Astrocyte (in vitro differentiated cells and primary cell): Measurements from ENCODE around the gene CAPNS1. TPM values are rescaled to one million over a fixed set of nuclear protein-coding genes. Genes with fewer than 3 reads are reported as not detected.
A peak's percentile ranks its signal among the peaks of the same experiment; 100 is the strongest.

Source experiments
- DNase-seq: peaks from one replicate; pipeline ENCODE4 v3.0.0-alpha.2; 2010; ENCODE audit warnings: low read depth
- FAIRE-seq: peaks from 2 replicates; lab custom pipeline; 2011; peaks lifted over from hg19 to GRCh38; lab: Jason Lieb, UNC
- H2AFZ ChIP-seq: 2 replicates; pipeline ENCODE4 v1.6.0; 2012; ENCODE audit warnings: low read depth, low read length, inconsistent platforms
- H3K27ac ChIP-seq: 2 replicates; pipeline ENCODE4 v1.5.1; 2011; ENCODE audit warnings: low read depth, low read length, inconsistent platforms
- H3K27me3 ChIP-seq: 2 replicates; pipeline ENCODE4 v1.6.0; 2011; ENCODE audit warnings: low read length, inconsistent platforms; ENCODE audit not compliant: insufficient read depth
- H3K36me3 ChIP-seq: 2 replicates; pipeline ENCODE4 v1.5.1; 2011; ENCODE audit warnings: low read length, inconsistent platforms; ENCODE audit not compliant: insufficient read depth
- H3K4me1 ChIP-seq: 2 replicates; pipeline ENCODE4 v1.5.1; 2011; ENCODE audit warnings: low read length, inconsistent platforms; ENCODE audit not compliant: insufficient read depth
- H3K4me2 ChIP-seq: 2 replicates; pipeline ENCODE4 v1.6.0; 2012; ENCODE audit warnings: low read length, inconsistent platforms
- H3K4me3 ChIP-seq: 2 replicates; pipeline ENCODE4 v1.5.1; 2011; ENCODE audit warnings: low read depth, mild to moderate bottlenecking, low read length, inconsistent platforms; ENCODE audit not compliant: insufficient read depth
- H3K79me2 ChIP-seq: 2 replicates; pipeline ENCODE4 v1.6.0; 2012; ENCODE audit warnings: mild to moderate bottlenecking, low read length, inconsistent platforms; ENCODE audit not compliant: insufficient read depth
- H3K9ac ChIP-seq: 2 replicates; pipeline ENCODE4 v1.6.0; 2012; ENCODE audit warnings: mild to moderate bottlenecking, low read length, inconsistent platforms
- H3K9me3 ChIP-seq: 2 replicates; pipeline ENCODE4 v1.5.1; 2012; ENCODE audit warnings: low read depth, mild to moderate bottlenecking, low read length, inconsistent platforms; ENCODE audit not compliant: insufficient read depth
- H4K20me1 ChIP-seq: 2 replicates; pipeline ENCODE4 v1.6.0; 2012; ENCODE audit warnings: low read length, inconsistent platforms; ENCODE audit not compliant: insufficient read depth
- H3K27ac Mint-ChIP-seq: one replicate; pipeline ENCODE4 v1.8.0; 2021; ENCODE audit warnings: mild to moderate bottlenecking, mixed read lengths; ENCODE audit not compliant: unreplicated experiment
- H3K27me3 Mint-ChIP-seq: one replicate; pipeline ENCODE4 v1.8.0; 2021; ENCODE audit warnings: low read depth, mixed read lengths; ENCODE audit not compliant: unreplicated experiment
- H3K36me3 Mint-ChIP-seq: one replicate; pipeline ENCODE4 v1.8.0; 2021; ENCODE audit warnings: low read depth, mixed read lengths; ENCODE audit not compliant: unreplicated experiment
- H3K4me1 Mint-ChIP-seq: one replicate; pipeline ENCODE4 v1.8.0; 2021; ENCODE audit warnings: low read depth, mixed read lengths; ENCODE audit not compliant: unreplicated experiment
- H3K4me3 Mint-ChIP-seq: one replicate; pipeline ENCODE4 v1.8.0; 2021; ENCODE audit warnings: mild to moderate bottlenecking, moderate library complexity, mixed read lengths; ENCODE audit not compliant: unreplicated experiment
- H3K9me3 Mint-ChIP-seq: one replicate; pipeline ENCODE4 v1.8.0; 2021; ENCODE audit warnings: mild to moderate bottlenecking, mixed read lengths; ENCODE audit not compliant: unreplicated experiment
- CTCF ChIP-seq: IDR thresholded peaks from 2 replicates; pipeline ENCODE4 v1.5.1; 2011; ENCODE audit warnings: low read depth, mild to moderate bottlenecking, inconsistent platforms, low read length, moderate library complexity; ENCODE audit not compliant: insufficient read depth
- EZH2 ChIP-seq: IDR thresholded peaks from 2 replicates; pipeline ENCODE4 v1.6.1; 2012; ENCODE audit warnings: mild to moderate bottlenecking, low read length, inconsistent platforms; ENCODE audit not compliant: insufficient read depth
- total RNA-seq: library from RNA; stranded (reverse); gene quantifications from 2 replicates; pipeline ENCODE4 v1.2.1, GENCODE V29; 2021

The CAPNS1 gene
- total RNA-seq, 1 donor from 2014 or later = 665 TPM

GRCh38 chr19:36196249-36196648 is 56.4 kb downstream of the CAPNS1 start:
- Histone ChIP-seq H3K4me2 (no peak overlapping the region), H3K27me3 (no peaks in the 10 kb centered on the region), H3K4me1 (no peaks in the 10 kb centered on the region), H3K9ac (no peak overlapping the region), H3K4me3 (no peak overlapping the region), H3K36me3 (no peaks in the 10 kb centered on the region), H2AFZ (no peak overlapping the region), H3K27ac (no peak overlapping the region), H3K79me2 (no peaks in the 10 kb centered on the region), H4K20me1 (no peaks in the 10 kb centered on the region), H3K9me3 (no peaks in the 10 kb centered on the region)
- no peak overlapping the region for H3K27ac Mint-ChIP-seq
- H3K4me3 Mint-ChIP-seq = no peak overlapping the region
- H3K27me3 Mint-ChIP-seq = no peaks in the 10 kb centered on the region
- FAIRE-seq (no peak), DNase-seq (peak; percentile 16)
- peaks cover 2% of the 10 kb centered on the region for H3K9me3 Mint-ChIP-seq
- no peak for TF ChIP-seq EZH2
- no peak for TF ChIP-seq CTCF
- H3K4me1 Mint-ChIP-seq = no peaks in the 10 kb centered on the region
- peaks cover 28% of the 10 kb centered on the region for H3K36me3 Mint-ChIP-seq

GRCh38 chr19:36198119-36198518 is 58.3 kb downstream of the CAPNS1 start:
- H3K79me2 ChIP-seq = no peaks in the 10 kb centered on the region
- Mint-ChIP-seq H3K4me3 (no peak overlapping the region), H3K4me1 (no peaks in the 10 kb centered on the region), H3K27ac (no peak overlapping the region), H3K9me3 (peaks cover 2% of the 10 kb centered on the region), H3K36me3 (peaks cover 34% of the 10 kb centered on the region), H3K27me3 (no peaks in the 10 kb centered on the region)
- H3K4me2 ChIP-seq = no peak overlapping the region
- H3K4me1 ChIP-seq = no peaks in the 10 kb centered on the region
- H4K20me1 ChIP-seq = no peaks in the 10 kb centered on the region
- no peaks in the 10 kb centered on the region for H3K27me3 ChIP-seq
- H3K36me3 ChIP-seq = no peaks in the 10 kb centered on the region
- FAIRE-seq = no peak
- H3K9ac ChIP-seq = no peak overlapping the region
- TF ChIP-seq CTCF = no peak
- no peak for TF ChIP-seq EZH2
- no peak overlapping the region for H2AFZ ChIP-seq
- no peak overlapping the region for H3K27ac ChIP-seq
- H3K4me3 ChIP-seq = no peak overlapping the region
- H3K9me3 ChIP-seq = no peaks in the 10 kb centered on the region
- no peak for DNase-seq

Other genes with a start within 250 kb of the CAPNS1 start
- gene NFKBID, start 239.5 kb upstream of the CAPNS1 start, total RNA-seq = 7.0 and 8.4 TPM in 2 replicates
- gene HCST, start 237.5 kb upstream of the CAPNS1 start, total RNA-seq = 1.8 and 2.1 TPM in 2 replicates
- not detected in 2 replicates for gene TYROBP, start 231.8 kb upstream of the CAPNS1 start, total RNA-seq
- 15.1 and 15.3 TPM in 2 replicates for gene LRFN3, start 203.7 kb upstream of the CAPNS1 start, total RNA-seq
- gene SDHAF1, start 144.9 kb upstream of the CAPNS1 start, total RNA-seq = 8.8 and 10.9 TPM in 2 replicates
- 0.53 and 1.1 TPM in 2 replicates for gene SYNE4, start 131.3 kb upstream of the CAPNS1 start, total RNA-seq
- gene ALKBH6, start 125.9 kb upstream of the CAPNS1 start, total RNA-seq = 25.9 and 27.3 TPM in 2 replicates
- 55.4 and 57.4 TPM in 2 replicates for gene CLIP3, start 107.2 kb upstream of the CAPNS1 start, total RNA-seq
- gene THAP8, start 85.8 kb upstream of the CAPNS1 start, total RNA-seq = 5.0 and 6.0 TPM in 2 replicates
- gene WDR62, start 85.2 kb upstream of the CAPNS1 start, total RNA-seq = 1.1 and 2.4 TPM in 2 replicates
- gene OVOL3, start 28.9 kb upstream of the CAPNS1 start, total RNA-seq = not detected in 2 replicates
- gene POLR2I, start 25.2 kb upstream of the CAPNS1 start, total RNA-seq = 57.4 and 65.1 TPM in 2 replicates
- 239 and 244 TPM in 2 replicates for gene TBCB, start 24.6 kb upstream of the CAPNS1 start, total RNA-seq
- 0.64 TPM in 1 of 2 replicates, not detected in the other for gene COX7A1, start 12.4 kb downstream of the CAPNS1 start, total RNA-seq
- gene ZNF565, start 74.6 kb downstream of the CAPNS1 start, total RNA-seq = 6.3 and 6.5 TPM in 2 replicates
- gene ZNF146, start 75.0 kb downstream of the CAPNS1 start, total RNA-seq = 80.7 and 82.7 TPM in 2 replicates
- gene ZFP14, start 239.1 kb downstream of the CAPNS1 start, total RNA-seq = 3.2 and 3.4 TPM in 2 replicates